IMR-90 (cell line): Measurements from ENCODE around the gene DENND6B. TPM values are rescaled to one million over a fixed set of nuclear protein-coding genes. Genes with fewer than 3 reads are reported as not detected.
A peak's percentile ranks its signal among the peaks of the same experiment; 100 is the strongest.

ENCODE experiments used
- ATAC-seq: fragments of 200-7000 bp; cut with Tn5 transposase; 2 replicates; pipeline ENCODE4 v1.9.1; 2020; ENCODE audit warnings: low read depth, mild to moderate bottlenecking, moderate library complexity
- BruUV-seq: library from RNA; stranded (reverse); fragments of 400-500 nt; replicated peaks from 2 replicates; lab custom pipeline; 2021; lab: Mats Ljungman, UMichigan
- CTCF ChIA-PET: fragments of 300-600 bp; formaldehyde crosslinking; extraction: SDS; loops from one replicate; lab custom pipeline; 2021; ENCODE audit warnings: antibody characterized with exemption; lab: Yijun Ruan, JAX
- POLR2A ChIA-PET: fragments of 300-600 bp; sonication (Branson Sonifier 250); formaldehyde crosslinking; loops from one replicate; lab custom pipeline; 2022; ENCODE audit warnings: antibody characterized with exemption; ENCODE audit not compliant: unreplicated experiment; lab: Charles Lee
- DNase-seq: peaks from one replicate; pipeline ENCODE4 v3.0.0; 2013
- H2AFZ ChIP-seq: replicated peaks from 2 replicates; pipeline ENCODE3; 2013; ENCODE audit warnings: low read length, mild to moderate bottlenecking; ENCODE audit not compliant: poor library complexity
- H2AK5ac ChIP-seq: 2 replicates; pipeline ENCODE4 v1.6.1; 2013; ENCODE audit warnings: low read depth, low read length, inconsistent platforms
- H2AK9ac ChIP-seq: replicated peaks from 2 replicates; pipeline ENCODE3; 2013; ENCODE audit warnings: mild to moderate bottlenecking, low read depth, low read length, moderate library complexity; ENCODE audit not compliant: poor library complexity
- H2BK120ac ChIP-seq: 2 replicates; pipeline ENCODE4 v1.6.1; 2013; ENCODE audit warnings: low read depth, low read length, inconsistent platforms
- H2BK15ac ChIP-seq: 3 replicates; pipeline ENCODE4 v1.6.1; 2013; ENCODE audit warnings: low read depth, low read length, inconsistent platforms
- H2BK20ac ChIP-seq: 2 replicates; pipeline ENCODE4 v1.6.1; 2013; ENCODE audit warnings: low read depth, mild to moderate bottlenecking, inconsistent platforms, low read length, moderate library complexity
- H2BK5ac ChIP-seq: 2 replicates; pipeline ENCODE4 v1.6.1; 2013; ENCODE audit warnings: mild to moderate bottlenecking, low read depth, low read length, inconsistent platforms; ENCODE audit not compliant: poor library complexity, severe bottlenecking
- H3K14ac ChIP-seq: replicated peaks from 2 replicates; pipeline ENCODE4 v1.6.1; 2013; ENCODE audit warnings: low read depth, low read length, inconsistent platforms
- H3K18ac ChIP-seq: 2 replicates; pipeline ENCODE4 v1.6.1; 2013; ENCODE audit warnings: low read depth, low read length, control low read depth
- H3K23ac ChIP-seq: 2 replicates; pipeline ENCODE4 v1.6.1; 2013; ENCODE audit warnings: low read depth, low read length, inconsistent platforms
- H3K27ac ChIP-seq: 2 replicates; pipeline ENCODE4 v1.5.1; 2013; ENCODE audit warnings: mild to moderate bottlenecking, control low read depth, low read length; ENCODE audit not compliant: insufficient read depth
- H3K27me3 ChIP-seq: 2 replicates; pipeline ENCODE4 v1.6.1; 2013; ENCODE audit warnings: low read length; ENCODE audit not compliant: control insufficient read depth, insufficient read depth
- H3K36me3 ChIP-seq: 2 replicates; pipeline ENCODE4 v1.6.1; 2013; ENCODE audit warnings: low read length, mixed read lengths; ENCODE audit not compliant: control insufficient read depth, insufficient read depth
- H3K4ac ChIP-seq: 2 replicates; pipeline ENCODE4 v1.6.1; 2013; ENCODE audit warnings: low read depth, low read length, inconsistent platforms
- H3K4me1 ChIP-seq: 2 replicates; pipeline ENCODE4 v1.6.1; 2013; ENCODE audit warnings: low read length, mixed read lengths; ENCODE audit not compliant: control insufficient read depth, insufficient read depth
- H3K4me2 ChIP-seq: 2 replicates; pipeline ENCODE4 v1.6.1; 2013; ENCODE audit warnings: low read depth, mild to moderate bottlenecking, control low read depth, low read length, moderate library complexity
- H3K4me3 ChIP-seq: 2 replicates; pipeline ENCODE4 v1.5.1; 2013; ENCODE audit warnings: low read depth, mild to moderate bottlenecking, control low read depth, low read length, moderate library complexity; ENCODE audit not compliant: insufficient read depth
- H3K56ac ChIP-seq: 2 replicates; pipeline ENCODE4 v1.6.1; 2013; ENCODE audit warnings: low read length, inconsistent platforms; ENCODE audit not compliant: insufficient read depth; ENCODE audit errors: extremely low read depth
- H3K79me1 ChIP-seq, 2 experiments: 2 replicates each; pipeline ENCODE4 v1.6.1; 2013; ENCODE audit warnings: low read length in 2 of 2, inconsistent platforms in 1 of 2, low read depth in 1 of 2
- H3K9ac ChIP-seq: 2 replicates; pipeline ENCODE4 v1.6.1; 2013; ENCODE audit warnings: low read depth, low read length, control low read depth
- H3K9me1 ChIP-seq: 2 replicates; pipeline ENCODE4 v1.6.1; 2013; ENCODE audit warnings: low read length, inconsistent platforms; ENCODE audit not compliant: insufficient read depth
- H3K9me3 ChIP-seq: 2 replicates; pipeline ENCODE4 v1.6.1; 2013; ENCODE audit warnings: low read length; ENCODE audit not compliant: control insufficient read depth, insufficient read depth
- H4K20me1 ChIP-seq: 2 replicates; pipeline ENCODE4 v1.6.1; 2013; ENCODE audit warnings: low read length, inconsistent platforms; ENCODE audit not compliant: insufficient read depth
- H4K5ac ChIP-seq: 2 replicates; pipeline ENCODE4 v1.6.1; 2013; ENCODE audit warnings: mild to moderate bottlenecking, low read depth, low read length, control low read depth
- H4K8ac ChIP-seq, 2 experiments: 2 replicates each; pipeline ENCODE4 v1.6.1; 2013; ENCODE audit warnings: low read depth in 2 of 2, low read length in 2 of 2, control low read depth in 1 of 2, inconsistent platforms in 1 of 2
- H4K91ac ChIP-seq: 2 replicates; pipeline ENCODE4 v1.6.1; 2013; ENCODE audit warnings: low read depth, low read length, inconsistent platforms; ENCODE audit not compliant: insufficient read depth
- FOS ChIP-seq: fragments of 150-350 bp; IDR thresholded peaks from 2 replicates; pipeline ENCODE4 v1.6.1; 2016; ENCODE audit warnings: low read depth, low read length
- MAZ ChIP-seq: IDR thresholded peaks from 2 replicates; pipeline ENCODE4 v1.6.1; 2012; ENCODE audit warnings: low read depth, mild to moderate bottlenecking, low read length, improper control_type of control experiment, moderate library complexity, borderline replicate concordance
- POLR2A ChIP-seq: IDR thresholded peaks from 2 replicates; pipeline ENCODE4 v1.6.1; 2012; ENCODE audit warnings: mild to moderate bottlenecking, low read depth, low read length
- WGBS, 2 experiments: methylation state at CpG; one replicate each; pipeline versions ENCODE4 v1.1.5 to v1.1.7; 2013; ENCODE audit warnings: missing lambda C conversion rate in 2 of 2; ENCODE audit not compliant: insufficient read length in 1 of 2; ENCODE audit errors: extremely low coverage in 2 of 2; 5-methylcytosine and 5-hydroxymethylcytosine counted together
- dilution Hi-C: fragments of 300-500 bp; cut with HindIII; formaldehyde crosslinking; loops from one replicate; pipeline ENCODE4 v1.14.3; 2018; ENCODE audit warnings: low sequenced_read_pairs; ENCODE audit not compliant: unreplicated experiment
- in situ Hi-C: fragments of 300-500 bp; cut with MboI; formaldehyde crosslinking; loops from 3 replicates; pipeline ENCODE4 v1.14.3; 2019; ENCODE audit warnings: low sequenced_read_pairs, inconsistent platforms, mixed read lengths
- intact Hi-C: fragments of 100-400 bp; cut with micrococcal nuclease; formaldehyde crosslinking; loops from 2 replicates; pipeline ENCODE4 v1.10.0; 2022
- polyA plus RNA-seq, 3 experiments: library from polyadenylated mRNA; depleted of rRNA; stranded (reverse); fragments of >200 nt; gene quantifications; 2 replicates each; pipeline ENCODE4 v1.2.3, GENCODE V29; 2012; ENCODE audit warnings: low replicate concordance in 1 of 3
- total RNA-seq: library from RNA; depleted of rRNA; stranded (reverse); fragments of >200 nt; gene quantifications from 2 replicates; pipeline ENCODE4 v1.2.3, GENCODE V29; 2012
- TF ChIP-seq, protein P1 (sequence below): fragments of 150-350 bp; IDR thresholded peaks from 2 replicates; pipeline ENCODE4 v1.6.1; 2017; ENCODE audit warnings: mild to moderate bottlenecking, antibody characterized with exemption, low read length, low read depth

DENND6B gene
- total and polyA plus RNA-seq, 2 of the 4 experiments (the other 2 are of a cell fraction) = 0.36 to 4.9 TPM

DNA sequence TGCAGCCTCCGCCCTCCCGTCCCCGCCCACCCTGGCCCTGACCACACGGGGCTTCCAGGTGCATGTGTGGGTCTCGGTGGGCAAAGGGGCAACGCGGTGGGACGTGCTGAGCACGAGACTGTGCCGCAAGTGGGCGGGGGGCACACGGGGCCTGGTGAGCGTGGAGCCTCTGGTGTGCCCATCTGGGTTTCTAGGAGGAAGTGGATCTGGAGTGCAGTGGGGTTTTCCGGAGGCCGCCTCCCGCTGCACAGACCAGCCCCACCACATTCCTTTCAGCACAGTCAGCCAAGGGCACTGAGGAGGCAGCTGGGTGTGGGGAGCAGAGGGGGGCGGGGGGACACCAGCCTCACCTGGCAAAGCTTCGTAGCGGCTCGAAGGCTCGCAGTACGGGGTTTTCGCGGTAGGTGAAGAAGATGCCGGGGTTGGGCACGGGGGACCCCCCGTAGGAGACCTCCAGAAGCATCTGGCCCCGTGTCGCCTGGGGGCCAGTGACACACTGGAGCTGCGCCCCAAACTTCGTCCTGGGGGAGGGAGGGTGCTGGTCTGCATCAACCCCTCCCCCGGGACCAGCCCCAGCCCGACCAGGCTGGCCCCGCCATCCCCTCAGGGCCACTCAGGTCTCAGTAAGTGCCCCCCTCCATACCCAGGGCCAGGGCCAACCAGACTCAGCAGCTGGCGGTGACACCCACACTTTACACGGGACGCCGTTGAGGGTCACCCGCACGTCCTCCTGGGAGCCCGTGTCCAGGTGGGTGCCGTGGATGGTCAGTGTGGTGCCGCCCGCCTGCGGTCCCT lies 44.3 kb downstream of the DENND6B start:
- Histone ChIP-seq H3K4me1 (peaks cover 8% of the 10 kb centered on the region), H4K91ac (peak overlapping the region; percentile 79), H3K9me3 (no peaks in the 10 kb centered on the region), H2BK15ac (no peak overlapping the region; the same call in 2 of the 3 replicates), H3K18ac (no peak overlapping the region), H3K14ac (peak overlapping the region; percentile 79), H3K4me2 (no peak overlapping the region), H3K4me3 (no peak overlapping the region), H4K20me1 (peaks cover 46% of the 10 kb centered on the region), H2BK5ac (peak overlapping the region; percentile 99), H2BK20ac (peak overlapping the region; percentile 35; the same call in 1 of the 2 replicates), H3K27ac (peak overlapping the region; percentile 74), H3K36me3 (peaks cover 89% of the 10 kb centered on the region), H2AK5ac (peak overlapping the region; percentile 90), H2AFZ (peak overlapping the region; percentile 68), H3K9me1 (no peaks in the 10 kb centered on the region), H3K27me3 (no peaks in the 10 kb centered on the region), H3K79me1 (peaks cover 13 to 42% of the 10 kb centered on the region in 2 experiments; a peak in 3 of 4 replicates), H3K56ac (no peak overlapping the region), H3K4ac (peak overlapping the region; percentile 94), H4K8ac (peak overlapping the region; percentile 7 to 67; a peak in 1 of 4 replicates), H3K23ac (no peak overlapping the region), H3K9ac (no peak overlapping the region), H2BK120ac (peak overlapping the region; percentile 74), H2AK9ac (peak overlapping the region; percentile 94), H4K5ac (0 out of 2 replicates have a peak overlapping the region, but pooled peaks have one; percentile 41)
- ChIA-PET POLR2A (no interaction called here), CTCF (no interaction called here)
- peak; percentile 92 for ATAC-seq
- dilution Hi-C loops (no loop called here), in situ Hi-C loops (no loop called here), intact Hi-C loops (no loop called here)
- TF ChIP-seq MAZ = peak; percentile 84; the same call in 1 of the 2 replicates
- TF ChIP-seq, protein P1, sequence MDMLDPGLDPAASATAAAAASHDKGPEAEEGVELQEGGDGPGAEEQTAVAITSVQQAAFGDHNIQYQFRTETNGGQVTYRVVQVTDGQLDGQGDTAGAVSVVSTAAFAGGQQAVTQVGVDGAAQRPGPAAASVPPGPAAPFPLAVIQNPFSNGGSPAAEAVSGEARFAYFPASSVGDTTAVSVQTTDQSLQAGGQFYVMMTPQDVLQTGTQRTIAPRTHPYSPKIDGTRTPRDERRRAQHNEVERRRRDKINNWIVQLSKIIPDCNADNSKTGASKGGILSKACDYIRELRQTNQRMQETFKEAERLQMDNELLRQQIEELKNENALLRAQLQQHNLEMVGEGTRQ = no peak
- TF ChIP-seq POLR2A = no peak
- peak; percentile 61; the same call in 1 of the 2 replicates for TF ChIP-seq FOS
- peak; percentile 77 for DNase-seq
- BruUV-seq = no TSS peak
- 95% methylated on average over 16 of the region's 45 CpGs; no CpG with 5 or more reads in 1 of the 2 experiments for WGBS, 2 experiments
